GM18951 (cell line): ENCODE data around the gene ADGRG1.

Experiments used
- POLR2A ChIP-seq: IDR thresholded peaks from 4 replicates; pipeline ENCODE4 v1.6.1; 2011; ENCODE audit warnings: mild to moderate bottlenecking; ENCODE audit not compliant: insufficient read length, insufficient read depth; ENCODE audit errors: extremely low read depth
- in situ Hi-C: fragments of 300-500 bp; cut with MboI; formaldehyde crosslinking; loops from one replicate; pipeline ENCODE4 v1.12.0; 2022; ENCODE audit warnings: low sequenced_read_pairs, mixed read lengths, inconsistent platforms; ENCODE audit not compliant: unreplicated experiment

ADGRG1 gene

GRCh38 chr16:57600048-57600835 is 28.2 kb upstream of the ADGRG1 start:
- in situ Hi-C loops, result loop anchor here (5.0 kb wide), 1 partner anchor 37 kb away; no protein-coding TSS in a partner anchor
- no peak for TF ChIP-seq POLR2A

GRCh38 chr16:57600952-57601580 is 27.4 kb upstream of the ADGRG1 start:
- in situ Hi-C loops, result loop anchor here (5.0 kb wide), 1 partner anchor 36 kb away; no protein-coding TSS in a partner anchor
- no peak for TF ChIP-seq POLR2A

GRCh38 chr16:57601801-57602478 is 26.5 kb upstream of the ADGRG1 start:
- in situ Hi-C loops, result loop anchor here (5.0 kb wide), 1 partner anchor 35 kb away; no protein-coding TSS in a partner anchor

GRCh38 chr16:57603115-57604024 is 25.1 kb upstream of the ADGRG1 start:
- in situ Hi-C loops, result loop anchor here (5.0 kb wide), 1 partner anchor 34 kb away; no protein-coding TSS in a partner anchor
- no peak for TF ChIP-seq POLR2A

More at GRCh38 chr16:57601801-57602478, 26.5 kb upstream of the ADGRG1 start:
- no peak for TF ChIP-seq POLR2A

- in situ Hi-C loops, result loop anchor here (5.0 kb wide), 1 partner anchor 33 kb away; no protein-coding TSS in a partner anchor
- TF ChIP-seq POLR2A, result no peak
Observed at GRCh38 chr16:57604177-57604576, 24.3 kb upstream of the ADGRG1 start.

GRCh38 chr16:57606147-57606846 is 22.1 kb upstream of the ADGRG1 start:
- no peak for TF ChIP-seq POLR2A

GRCh38 chr16:57606847-57607501 is 21.5 kb upstream of the ADGRG1 start:
- no peak for TF ChIP-seq POLR2A
- in situ Hi-C loops, result no loop called here

More at GRCh38 chr16:57606147-57606846, 22.1 kb upstream of the ADGRG1 start:
- in situ Hi-C loops, result no loop called here

- TF ChIP-seq POLR2A, result no peak
- in situ Hi-C loops, result no loop called here
Observed at GRCh38 chr16:57607676-57608461, 20.6 kb upstream of the ADGRG1 start.

- no peak for TF ChIP-seq POLR2A
- in situ Hi-C loops, result no loop called here
Observed at GRCh38 chr16:57608462-57609113, 19.8 kb upstream of the ADGRG1 start.

GRCh38 chr16:57609541-57610401 is 18.7 kb upstream of the ADGRG1 start:
- no peak for TF ChIP-seq POLR2A
- in situ Hi-C loops, result no loop called here

- TF ChIP-seq POLR2A, result no peak
- in situ Hi-C loops, result no loop called here
Observed at GRCh38 chr16:57610611-57611010, 17.8 kb upstream of the ADGRG1 start.
